Left ventricle myocardium inferior (tissue), 1 donor: ENCODE results near the gene CACFD1. TPM values are rescaled to one million over a fixed set of nuclear protein-coding genes. Genes with fewer than 3 reads are reported as not detected.

Source experiments
- DNase-seq: peaks from one replicate; pipeline ENCODE4 v3.0.0-alpha.2; 2020
- H3K27ac ChIP-seq: fragments of 200-600 bp; replicated peaks from 2 replicates; pipeline ENCODE4 v1.8.0; 2021
- H3K27me3 ChIP-seq: fragments of 200-600 bp; 2 replicates; pipeline ENCODE4 v1.8.0; 2021; ENCODE audit warnings: low read depth
- H3K36me3 ChIP-seq: fragments of 200-600 bp; 2 replicates; pipeline ENCODE4 v1.8.0; 2021
- H3K4me1 ChIP-seq: fragments of 200-600 bp; 2 replicates; pipeline ENCODE4 v1.8.0; 2021
- H3K4me3 ChIP-seq: fragments of 200-600 bp; 2 replicates; pipeline ENCODE4 v1.8.0; 2021; ENCODE audit warnings: mild to moderate bottlenecking, moderate library complexity
- H3K9me3 ChIP-seq: fragments of 200-600 bp; replicated peaks from 2 replicates; pipeline ENCODE4 v1.8.0; 2021
- intact Hi-C: fragments of 100-400 bp; cut with micrococcal nuclease; formaldehyde crosslinking; loops from one replicate; pipeline ENCODE4 v1.11.0; 2022
- total RNA-seq: library from RNA; stranded (reverse); fragmentation: NEBNext Ultra II Directional; extraction: Animal tissue kit (Norgen Biotek cat#: 25700); gene quantifications from one replicate; pipeline ENCODE4 v1.2.1, GENCODE V29; 2021
- TF ChIP-seq, protein P1 (sequence below): fragments of 200-600 bp; IDR thresholded peaks from 2 replicates; pipeline ENCODE4 v1.8.0; 2021; ENCODE audit warnings: antibody characterized with exemption, mild to moderate bottlenecking, borderline replicate concordance
- donor health status: DM: no; HTN: yes; CAD: no; lungs with severe emphysema.

Gene CACFD1
- total RNA-seq, 1 donor from 2014 or later: 11.5 TPM

DNA sequence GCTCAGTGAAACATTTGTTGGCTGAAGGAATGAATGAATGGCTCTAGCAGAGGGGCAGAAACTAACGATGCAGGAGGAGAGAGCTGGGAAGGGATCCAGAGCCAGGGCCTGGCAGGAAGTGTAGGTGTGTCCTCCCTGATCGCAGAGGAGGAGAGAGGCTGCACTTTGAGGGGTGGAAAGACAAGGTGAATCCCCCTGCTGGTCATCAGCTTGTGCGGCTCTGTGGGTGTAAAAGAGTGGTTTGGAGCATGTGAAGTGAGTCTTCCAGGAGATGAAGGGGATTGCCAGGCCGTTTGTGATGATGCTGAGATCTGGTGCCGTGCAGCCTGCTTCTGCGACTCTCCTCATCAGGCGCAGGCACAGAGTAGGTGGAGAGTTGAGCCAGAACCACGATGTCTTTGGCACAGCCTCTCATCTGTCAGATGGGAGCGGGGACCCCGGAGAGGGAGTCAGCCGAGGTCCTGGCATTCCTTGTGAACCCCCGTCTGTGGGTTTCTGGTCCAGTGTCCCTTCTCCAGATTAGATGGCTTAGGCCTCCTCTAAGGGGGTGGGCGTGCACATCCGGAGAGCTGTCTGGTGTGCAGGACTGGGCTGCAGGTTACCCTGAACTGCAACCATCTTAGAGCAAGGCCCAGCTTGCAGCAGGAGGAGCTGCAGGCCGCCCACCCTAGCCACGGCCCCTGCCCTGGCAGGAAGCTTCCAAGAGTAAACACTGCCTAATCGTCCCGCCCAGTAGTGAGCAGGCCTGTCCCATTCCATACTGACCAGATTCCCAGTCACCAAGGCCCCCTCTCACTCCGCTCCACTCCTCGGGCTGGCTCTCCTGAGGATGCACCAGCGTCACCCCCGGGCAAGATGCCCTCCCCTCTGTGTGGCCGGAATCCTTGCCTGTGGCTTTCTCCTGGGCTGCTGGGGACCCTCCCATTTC is 37.9 kb upstream of the CACFD1 start, which contains the start of gene ADAMTS13:
TSS of gene ADAMTS13 (plus strand) at position 753 of the 928 bp plus-strand sequence. CDS start at position 830, 77 bp downstream.
- H3K4me1 ChIP-seq: peaks cover 19% of the 10 kb centered on the region
- H3K9me3 ChIP-seq: no peaks in the 10 kb centered on the region
- peaks cover 5% of the 10 kb centered on the region for H3K36me3 ChIP-seq
- no peak for DNase-seq
- TF ChIP-seq, protein P1, sequence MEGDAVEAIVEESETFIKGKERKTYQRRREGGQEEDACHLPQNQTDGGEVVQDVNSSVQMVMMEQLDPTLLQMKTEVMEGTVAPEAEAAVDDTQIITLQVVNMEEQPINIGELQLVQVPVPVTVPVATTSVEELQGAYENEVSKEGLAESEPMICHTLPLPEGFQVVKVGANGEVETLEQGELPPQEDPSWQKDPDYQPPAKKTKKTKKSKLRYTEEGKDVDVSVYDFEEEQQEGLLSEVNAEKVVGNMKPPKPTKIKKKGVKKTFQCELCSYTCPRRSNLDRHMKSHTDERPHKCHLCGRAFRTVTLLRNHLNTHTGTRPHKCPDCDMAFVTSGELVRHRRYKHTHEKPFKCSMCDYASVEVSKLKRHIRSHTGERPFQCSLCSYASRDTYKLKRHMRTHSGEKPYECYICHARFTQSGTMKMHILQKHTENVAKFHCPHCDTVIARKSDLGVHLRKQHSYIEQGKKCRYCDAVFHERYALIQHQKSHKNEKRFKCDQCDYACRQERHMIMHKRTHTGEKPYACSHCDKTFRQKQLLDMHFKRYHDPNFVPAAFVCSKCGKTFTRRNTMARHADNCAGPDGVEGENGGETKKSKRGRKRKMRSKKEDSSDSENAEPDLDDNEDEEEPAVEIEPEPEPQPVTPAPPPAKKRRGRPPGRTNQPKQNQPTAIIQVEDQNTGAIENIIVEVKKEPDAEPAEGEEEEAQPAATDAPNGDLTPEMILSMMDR: no peak
- intact Hi-C loops: no loop called here
- H3K27ac ChIP-seq: no peak within 1 kb of the TSS
- no peak within 1 kb of the TSS for H3K4me3 ChIP-seq
- peaks cover 21% of the 10 kb centered on the region for H3K27me3 ChIP-seq

DNA sequence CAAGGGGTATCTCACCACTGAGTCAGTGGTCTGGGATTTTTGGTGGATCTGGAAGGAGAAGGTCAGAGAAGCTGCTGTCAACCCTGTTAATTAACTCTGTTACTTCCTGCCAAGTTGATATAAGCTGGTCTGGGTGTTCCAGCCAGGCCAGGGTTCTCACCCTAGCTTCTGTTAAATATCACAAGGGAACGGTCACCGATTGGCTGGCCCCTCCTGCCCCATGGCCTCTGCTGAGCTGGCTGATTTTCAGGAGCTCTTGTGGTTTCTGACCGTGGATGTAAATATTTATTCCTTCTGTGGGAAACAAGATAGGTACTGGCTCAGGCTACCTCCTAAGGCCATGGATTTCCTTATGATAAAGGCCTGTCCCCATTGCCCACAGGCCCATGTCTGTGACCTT is 36.6 kb upstream of the CACFD1 start:
- H3K4me3 ChIP-seq: no peak overlapping the region
- H3K4me1 ChIP-seq: peaks cover 8% of the 10 kb centered on the region
- peaks cover 5% of the 10 kb centered on the region for H3K36me3 ChIP-seq
- intact Hi-C loops: no loop called here
- TF ChIP-seq, protein P1: no peak
- H3K9me3 ChIP-seq: no peaks in the 10 kb centered on the region
- H3K27ac ChIP-seq: no peak overlapping the region
- H3K27me3 ChIP-seq: peaks cover 34% of the 10 kb centered on the region
- no peak for DNase-seq

DNA sequence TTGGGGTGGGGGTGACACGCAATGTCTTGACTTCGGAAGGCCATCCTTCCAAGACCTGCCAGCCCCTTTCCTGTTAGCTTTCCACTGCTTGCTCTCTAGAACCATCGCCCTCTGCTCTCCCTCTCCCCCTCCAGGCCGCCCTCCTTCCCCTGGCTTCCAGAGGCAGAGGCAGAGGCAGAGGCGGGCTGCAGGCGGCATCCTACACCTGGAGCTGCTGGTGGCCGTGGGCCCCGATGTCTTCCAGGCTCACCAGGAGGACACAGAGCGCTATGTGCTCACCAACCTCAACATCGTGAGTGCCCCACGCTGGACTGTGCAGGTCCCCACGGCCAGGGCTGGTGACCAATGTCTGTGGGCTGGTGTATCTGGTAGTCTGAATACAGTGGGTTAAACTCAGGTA is 35.6 kb upstream of the CACFD1 start:
- H3K36me3 ChIP-seq: peaks cover 5% of the 10 kb centered on the region
- H3K4me1 ChIP-seq: peaks cover 8% of the 10 kb centered on the region
- TF ChIP-seq, protein P1: no peak
- DNase-seq: no peak
- no peak overlapping the region for H3K27ac ChIP-seq
- no peak overlapping the region for H3K4me3 ChIP-seq
- intact Hi-C loops: no loop called here
- peaks cover 44% of the 10 kb centered on the region for H3K27me3 ChIP-seq
- H3K9me3 ChIP-seq: no peaks in the 10 kb centered on the region

DNA sequence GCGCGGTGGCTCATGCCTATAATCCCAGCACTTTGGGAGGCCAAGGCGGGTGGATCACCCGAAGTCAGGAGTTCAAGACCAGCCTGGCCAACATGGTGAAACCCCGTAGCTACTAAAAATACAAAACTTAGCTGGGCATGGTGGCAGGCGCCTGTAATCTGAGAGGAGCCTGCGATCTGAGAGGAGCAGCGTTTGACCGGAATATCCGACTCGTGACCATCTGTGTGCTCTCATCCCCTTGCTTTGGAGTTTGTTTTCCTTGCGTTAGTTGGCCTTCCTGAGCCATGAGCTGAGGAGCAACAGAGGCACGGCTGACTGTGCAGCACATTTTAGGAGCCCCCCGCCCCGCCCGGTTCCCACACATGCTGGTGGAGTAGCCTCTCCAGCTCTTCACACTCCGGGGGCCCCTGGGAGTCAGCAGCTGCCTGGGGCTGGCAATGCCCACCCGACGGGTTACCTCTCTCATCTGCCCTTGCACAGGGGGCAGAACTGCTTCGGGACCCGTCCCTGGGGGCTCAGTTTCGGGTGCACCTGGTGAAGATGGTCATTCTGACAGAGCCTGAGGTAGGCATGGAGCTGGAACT is 34.6 kb upstream of the CACFD1 start:
- Histone ChIP-seq H3K36me3 (peaks cover 5% of the 10 kb centered on the region), H3K9me3 (no peaks in the 10 kb centered on the region), H3K4me3 (no peak overlapping the region), H3K27ac (no peak overlapping the region), H3K4me1 (peaks cover 8% of the 10 kb centered on the region), H3K27me3 (peaks cover 51% of the 10 kb centered on the region)
- TF ChIP-seq, protein P1: no peak
- DNase-seq: no peak
- intact Hi-C loops: no loop called here

DNA sequence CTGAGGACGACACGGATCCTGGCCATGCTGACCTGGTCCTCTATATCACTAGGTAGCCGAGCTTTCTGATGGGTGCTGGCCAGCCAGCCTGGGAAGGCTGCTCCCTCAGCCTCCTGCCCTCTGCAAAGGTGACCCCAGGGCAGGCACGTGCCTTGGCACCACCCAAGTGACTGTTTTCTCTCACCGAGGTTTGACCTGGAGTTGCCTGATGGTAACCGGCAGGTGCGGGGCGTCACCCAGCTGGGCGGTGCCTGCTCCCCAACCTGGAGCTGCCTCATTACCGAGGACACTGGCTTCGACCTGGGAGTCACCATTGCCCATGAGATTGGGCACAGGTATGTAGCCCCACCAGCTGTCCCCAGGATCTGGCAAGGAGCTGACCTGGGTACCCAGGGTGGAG is 33.8 kb upstream of the CACFD1 start:
- Histone ChIP-seq H3K27me3 (peaks cover 52% of the 10 kb centered on the region), H3K4me1 (peaks cover 8% of the 10 kb centered on the region), H3K27ac (no peak overlapping the region), H3K4me3 (no peak overlapping the region), H3K36me3 (peaks cover 5% of the 10 kb centered on the region), H3K9me3 (no peaks in the 10 kb centered on the region)
- TF ChIP-seq, protein P1: no peak
- intact Hi-C loops: no loop called here
- DNase-seq: no peak
